ENCODE results near the gene TFAP2E.

The TFAP2E gene

GRCh38 chr1:35573198-35574124, at the start of gene TFAP2E:
Gene TFAP2E, plus strand, starts transcription at chr1:35573314. Its CDS starts 264 bp downstream, at chr1:35573578.
- no peak for DNase-seq

GRCh38 chr1:35524106-35524505, 49.0 kb upstream of the TFAP2E start:
- DNase-seq, result no peak

- no peak for DNase-seq
These were observed 42.9 kb upstream of the TFAP2E start for GRCh38 chr1:35530168-35530567.

- no peak for DNase-seq
These were observed 42.2 kb upstream of the TFAP2E start for GRCh38 chr1:35530946-35531345.

- DNase-seq, result no peak
These were observed 41.7 kb upstream of the TFAP2E start for GRCh38 chr1:35531368-35531767.

GRCh38 chr1:35532497-35533223, 40.5 kb upstream of the TFAP2E start:
- no peak for DNase-seq

- DNase-seq, result no peak
These were observed 39.5 kb upstream of the TFAP2E start for GRCh38 chr1:35533586-35533985.

GRCh38 chr1:35535243-35535642, 37.9 kb upstream of the TFAP2E start:
- no peak for DNase-seq

GRCh38 chr1:35536556-35537162, 36.5 kb upstream of the TFAP2E start:
- no peak for DNase-seq

GRCh38 chr1:35537806-35538205, 35.3 kb upstream of the TFAP2E start:
- no peak for DNase-seq

- peak in 1 of 2 experiments; percentile 33 for DNase-seq
These were observed 33.9 kb upstream of the TFAP2E start for GRCh38 chr1:35539073-35539823.

GRCh38 chr1:35539824-35540261, 33.3 kb upstream of the TFAP2E start:
- peak in 1 of 2 experiments; percentile 52 for DNase-seq

GRCh38 chr1:35544976-35545375, 28.1 kb upstream of the TFAP2E start:
- DNase-seq, result peak in 1 of 2 experiments; percentile 47

GRCh38 chr1:35546614-35547013, 26.5 kb upstream of the TFAP2E start:
- no peak for DNase-seq

GRCh38 chr1:35553851-35554250, 19.3 kb upstream of the TFAP2E start:
- no peak for DNase-seq

- peak in 1 of 2 experiments; percentile 44 for DNase-seq
These were observed 18.6 kb upstream of the TFAP2E start for GRCh38 chr1:35554266-35555211.

- DNase-seq, result no peak
These were observed 17.9 kb upstream of the TFAP2E start for GRCh38 chr1:35555212-35555584.

GRCh38 chr1:35555601-35556477, 17.3 kb upstream of the TFAP2E start:
- no peak for DNase-seq

GRCh38 chr1:35556484-35557117, 16.5 kb upstream of the TFAP2E start:
- no peak for DNase-seq

GRCh38 chr1:35557118-35557610, 15.9 kb upstream of the TFAP2E start, which contains the start of gene KIAA0319L:
Gene KIAA0319L, minus strand, starts transcription at chr1:35557403. Its CDS starts 2,912 bp downstream, at chr1:35554491.
- peak in 1 of 2 experiments; percentile 89 for DNase-seq
